Stimulated activated naive CD8-positive, alpha-beta T cell treated with anti-CD3 and anti-CD28 coated beads, Interleukin-15, Interleukin-2, amounts not matched to agents 100 ng/mL and 50 ng/mL, for 24 hours (primary cell): ENCODE results near the gene HIVEP1.

Experiments
- H3K27ac Mint-ChIP-seq: one replicate; pipeline ENCODE4 v1.8.0; 2021; ENCODE audit warnings: mild to moderate bottlenecking, mixed read lengths
- H3K27me3 Mint-ChIP-seq: one replicate; pipeline ENCODE4 v1.8.0; 2021; ENCODE audit warnings: mixed read lengths
- H3K36me3 Mint-ChIP-seq: one replicate; pipeline ENCODE4 v1.8.0; 2021; ENCODE audit warnings: low read depth, mixed read lengths
- H3K4me1 Mint-ChIP-seq: one replicate; pipeline ENCODE4 v1.8.0; 2021; ENCODE audit warnings: low read depth, mixed read lengths
- H3K4me3 Mint-ChIP-seq: one replicate; pipeline ENCODE4 v1.8.0; 2021; ENCODE audit warnings: mild to moderate bottlenecking, mixed read lengths
- H3K9me3 Mint-ChIP-seq: one replicate; pipeline ENCODE4 v1.8.0; 2021; ENCODE audit warnings: mixed read lengths

The HIVEP1 gene

DNA sequence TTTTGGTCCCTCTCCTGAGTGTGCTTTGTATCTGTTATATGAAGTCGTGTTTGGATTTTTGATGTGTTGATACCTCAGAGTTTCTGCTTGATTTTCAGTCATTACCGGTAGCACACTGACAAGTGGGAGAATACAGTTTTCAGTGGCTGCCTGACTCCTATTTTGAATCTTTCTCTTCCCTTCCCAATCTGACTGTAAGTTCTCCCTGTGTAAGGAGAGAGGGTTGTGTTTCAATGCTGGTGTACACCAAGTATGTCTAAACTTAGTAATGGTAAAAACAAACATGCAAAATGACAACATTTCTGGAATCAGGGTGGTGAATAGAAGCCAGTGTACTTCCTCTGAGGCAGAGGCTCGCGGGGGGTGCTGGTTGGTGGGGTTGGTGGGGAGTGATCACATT lies 103.4 kb downstream of the HIVEP1 start:
- Mint-ChIP-seq H3K27ac (no peak overlapping the region), H3K4me1 (peaks cover 75% of the 10 kb centered on the region), H3K27me3 (no peaks in the 10 kb centered on the region), H3K36me3 (peaks cover 70% of the 10 kb centered on the region), H3K9me3 (peaks cover 19% of the 10 kb centered on the region), H3K4me3 (no peak overlapping the region)

DNA sequence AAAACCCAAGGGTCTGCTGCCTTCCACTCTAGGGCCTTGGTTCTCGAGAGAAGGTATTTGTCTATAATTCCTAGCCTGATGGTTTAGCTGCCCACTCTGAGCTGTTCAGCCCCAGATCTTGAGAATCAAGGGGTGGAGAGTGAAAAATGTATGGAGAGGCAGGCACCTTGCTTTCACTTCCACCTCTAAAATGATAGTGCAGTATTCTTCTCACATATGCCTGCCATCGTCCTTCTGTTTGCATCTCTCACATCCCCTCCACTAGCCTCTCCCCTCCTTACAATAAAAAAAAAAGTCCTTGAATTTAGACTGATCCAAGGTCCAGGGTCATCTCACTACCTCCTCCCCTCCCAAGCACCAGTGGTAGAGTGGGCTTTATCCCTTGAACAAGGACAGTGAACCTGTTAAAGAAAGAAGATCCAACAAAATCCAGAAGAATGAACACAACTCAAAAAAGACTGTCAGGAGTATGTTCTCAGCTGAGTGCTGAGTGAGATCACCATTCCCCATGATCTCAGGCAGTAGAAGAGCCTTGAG lies 104.2 kb downstream of the HIVEP1 start:
- peaks cover 70% of the 10 kb centered on the region for H3K4me1 Mint-ChIP-seq
- peaks cover 19% of the 10 kb centered on the region for H3K9me3 Mint-ChIP-seq
- H3K27me3 Mint-ChIP-seq: no peaks in the 10 kb centered on the region
- peaks cover 72% of the 10 kb centered on the region for H3K36me3 Mint-ChIP-seq
- H3K4me3 Mint-ChIP-seq: no peak overlapping the region
- H3K27ac Mint-ChIP-seq: peak overlapping the region; percentile 37

DNA sequence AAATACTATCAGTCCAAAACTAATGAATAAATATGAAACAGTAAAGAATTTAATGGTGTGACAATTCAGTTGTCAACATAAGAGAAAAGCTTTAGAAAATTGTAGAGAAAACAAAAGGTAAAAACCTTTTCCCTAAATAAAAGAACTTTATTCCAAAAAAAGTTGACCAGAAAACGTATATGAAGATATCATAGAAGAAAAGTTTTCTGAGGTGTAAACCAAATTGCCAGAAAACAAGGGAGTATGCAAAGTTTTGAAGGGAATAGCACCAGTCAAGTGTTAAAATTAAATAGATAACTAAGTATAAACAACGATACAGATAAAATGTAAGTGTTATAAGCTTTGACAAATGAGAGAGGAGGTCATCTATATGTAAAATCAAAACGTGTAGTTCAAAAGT lies 104.9 kb downstream of the HIVEP1 start:
- H3K27me3 Mint-ChIP-seq: no peaks in the 10 kb centered on the region
- H3K9me3 Mint-ChIP-seq: peaks cover 19% of the 10 kb centered on the region
- peaks cover 70% of the 10 kb centered on the region for H3K4me1 Mint-ChIP-seq
- peaks cover 79% of the 10 kb centered on the region for H3K36me3 Mint-ChIP-seq
- H3K4me3 Mint-ChIP-seq: no peak overlapping the region
- H3K27ac Mint-ChIP-seq: no peak overlapping the region

DNA sequence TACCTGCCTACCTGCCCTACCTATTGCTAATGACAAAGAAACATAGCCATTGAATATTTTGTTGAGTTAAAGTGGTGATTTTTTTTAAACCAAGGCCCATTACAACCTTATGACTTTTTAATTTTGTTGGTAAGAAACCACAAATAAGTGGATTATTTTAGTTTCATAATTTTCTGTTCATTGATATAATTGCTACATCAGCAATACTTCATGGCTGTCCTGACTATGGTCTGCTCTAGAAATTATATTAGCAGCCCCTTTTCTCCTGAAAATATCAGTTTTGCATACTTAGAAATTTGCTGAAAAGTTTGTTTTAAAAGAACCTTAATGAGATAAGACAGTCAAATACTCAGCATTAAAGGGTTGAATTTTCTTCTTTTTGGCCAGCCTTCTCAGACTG lies 106.5 kb downstream of the HIVEP1 start:
- Mint-ChIP-seq H3K4me1 (peaks cover 54% of the 10 kb centered on the region), H3K9me3 (peaks cover 19% of the 10 kb centered on the region), H3K27ac (no peak overlapping the region), H3K36me3 (peaks cover 77% of the 10 kb centered on the region), H3K4me3 (no peak overlapping the region), H3K27me3 (no peaks in the 10 kb centered on the region)

DNA sequence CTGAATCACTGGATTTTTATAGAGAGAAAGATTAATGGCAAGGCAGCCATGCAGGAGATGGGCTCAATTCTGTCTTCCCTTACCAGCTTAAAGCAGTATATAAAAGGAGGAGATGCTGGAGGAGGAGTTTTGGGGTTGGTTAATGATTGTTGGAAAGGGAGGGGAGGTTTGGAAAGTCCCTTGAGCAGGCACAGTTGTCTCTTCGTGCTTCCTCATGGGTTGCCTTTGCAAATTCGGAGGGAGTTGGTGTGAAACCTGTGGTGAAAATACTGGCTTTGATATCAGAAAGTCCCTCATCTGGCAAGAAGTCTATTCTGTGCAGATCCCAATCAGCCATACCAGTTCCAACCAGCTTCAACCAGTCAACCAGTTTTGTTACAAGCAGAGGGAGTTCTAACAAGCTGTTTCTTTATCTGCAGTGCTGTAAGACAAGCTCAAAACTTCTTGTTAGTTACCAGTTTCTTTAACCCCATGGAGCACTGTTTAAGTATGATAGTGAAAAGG lies 107.0 kb downstream of the HIVEP1 start:
- peaks cover 52% of the 10 kb centered on the region for H3K4me1 Mint-ChIP-seq
- H3K36me3 Mint-ChIP-seq: peaks cover 76% of the 10 kb centered on the region
- no peaks in the 10 kb centered on the region for H3K27me3 Mint-ChIP-seq
- peaks cover 19% of the 10 kb centered on the region for H3K9me3 Mint-ChIP-seq
- peak overlapping the region; percentile 40 for H3K4me3 Mint-ChIP-seq
- peak overlapping the region; percentile 6 for H3K27ac Mint-ChIP-seq

DNA sequence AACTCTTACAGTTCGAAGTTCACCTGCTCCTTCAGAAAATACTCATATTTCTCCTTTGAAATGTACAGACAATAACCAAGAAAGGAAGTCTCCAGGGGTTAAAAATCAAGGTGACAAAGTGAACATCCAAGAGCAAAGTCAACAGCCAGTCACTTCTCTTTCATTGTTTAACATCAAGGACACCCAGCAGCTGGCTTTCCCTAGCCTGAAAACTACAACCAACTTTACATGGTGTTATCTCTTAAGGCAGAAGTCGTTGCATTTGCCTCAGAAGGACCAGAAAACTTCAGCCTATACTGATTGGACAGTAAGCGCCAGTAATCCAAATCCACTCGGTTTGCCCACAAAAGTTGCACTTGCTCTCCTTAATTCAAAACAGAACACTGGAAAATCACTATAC lies 113.3 kb downstream of the HIVEP1 start:
- Mint-ChIP-seq H3K27me3 (no peaks in the 10 kb centered on the region), H3K4me3 (no peak overlapping the region), H3K27ac (no peak overlapping the region), H3K9me3 (peaks cover 3% of the 10 kb centered on the region), H3K4me1 (peaks cover 27% of the 10 kb centered on the region), H3K36me3 (peaks cover 88% of the 10 kb centered on the region)

DNA sequence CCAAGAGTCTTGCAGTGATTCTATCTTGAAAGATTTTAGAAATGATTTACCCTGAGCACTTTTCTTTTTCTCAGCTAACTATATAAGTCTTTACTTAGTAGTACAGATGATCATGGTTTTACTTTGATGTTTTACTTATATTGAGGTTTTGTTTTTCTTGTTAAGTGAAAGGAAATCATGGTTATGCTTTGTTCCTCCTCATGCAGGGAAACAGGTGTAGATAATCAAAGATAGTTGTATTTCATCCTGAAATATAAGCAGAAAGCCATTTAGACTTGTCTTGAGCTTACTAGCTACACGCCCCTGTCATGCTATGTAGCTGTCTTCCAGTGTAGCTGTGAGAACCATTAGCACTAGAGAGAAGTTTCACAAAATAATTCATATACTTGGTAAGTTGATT lies 113.9 kb downstream of the HIVEP1 start:
- peaks cover 85% of the 10 kb centered on the region for H3K36me3 Mint-ChIP-seq
- H3K27me3 Mint-ChIP-seq: no peaks in the 10 kb centered on the region
- H3K9me3 Mint-ChIP-seq: peaks cover 3% of the 10 kb centered on the region
- H3K27ac Mint-ChIP-seq: no peak overlapping the region
- no peak overlapping the region for H3K4me3 Mint-ChIP-seq
- peaks cover 27% of the 10 kb centered on the region for H3K4me1 Mint-ChIP-seq

DNA sequence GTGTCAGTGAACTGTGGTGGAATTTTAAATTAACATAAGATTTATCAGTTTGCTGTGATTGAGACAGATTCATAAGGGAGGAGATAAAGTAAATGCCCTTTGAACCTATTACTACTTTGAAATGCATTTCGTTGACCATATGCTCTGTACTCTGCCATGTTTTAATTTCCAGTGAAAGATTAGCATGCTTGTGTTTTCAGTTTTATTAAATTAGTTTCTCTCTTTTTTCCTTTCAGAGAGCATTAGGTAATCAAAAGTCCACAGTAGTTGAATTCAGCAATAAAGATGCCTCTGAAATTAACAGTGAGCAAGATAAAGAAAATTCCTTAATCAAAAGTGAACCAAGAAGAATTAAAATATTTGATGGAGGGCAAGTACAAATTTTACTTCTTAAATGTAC lies 117.4 kb downstream of the HIVEP1 start:
- Mint-ChIP-seq H3K9me3 (peaks cover 3% of the 10 kb centered on the region), H3K4me3 (no peak overlapping the region), H3K4me1 (peaks cover 28% of the 10 kb centered on the region), H3K36me3 (peaks cover 77% of the 10 kb centered on the region), H3K27ac (no peak overlapping the region), H3K27me3 (no peaks in the 10 kb centered on the region)

DNA sequence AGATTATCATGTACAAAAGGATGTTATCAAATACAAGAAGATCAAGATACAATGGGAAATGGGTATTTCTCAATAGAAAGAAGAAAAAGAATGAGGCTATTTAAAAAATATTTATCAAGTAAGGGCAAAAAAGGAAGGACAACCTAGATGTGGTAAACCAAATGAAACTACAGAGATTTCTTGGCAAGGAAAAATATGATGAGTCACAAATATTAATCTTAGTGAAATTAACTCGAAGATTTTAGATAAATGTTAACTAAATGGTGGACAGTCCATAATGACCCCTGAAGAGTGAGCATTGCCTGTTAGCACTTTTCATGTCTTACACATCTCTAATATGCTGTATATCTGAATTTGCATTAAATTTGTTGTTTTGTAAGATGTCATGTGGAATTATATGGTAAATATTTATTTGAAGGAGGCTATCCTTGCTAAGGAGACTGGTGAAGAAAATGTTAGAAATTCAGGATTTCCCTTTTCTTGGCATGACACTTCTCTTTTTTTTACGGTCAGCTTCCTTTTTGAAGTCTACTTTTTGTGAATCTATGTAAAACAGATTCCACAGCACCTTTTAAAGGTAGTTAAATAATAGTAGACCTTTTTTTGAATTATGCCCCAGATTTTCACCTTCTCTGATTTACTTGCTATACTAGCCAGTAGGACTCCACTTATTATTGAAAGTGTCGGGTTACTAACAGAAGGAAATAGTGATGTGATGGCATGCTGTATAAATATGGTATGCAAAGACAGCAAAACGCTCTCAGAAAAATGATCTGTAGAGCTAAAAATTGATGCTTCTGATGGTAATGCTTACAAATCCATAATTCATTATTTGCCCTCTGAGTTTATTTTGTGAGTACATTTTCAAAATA lies 120.5 kb downstream of the HIVEP1 start:
- no peak overlapping the region for H3K27ac Mint-ChIP-seq

DNA sequence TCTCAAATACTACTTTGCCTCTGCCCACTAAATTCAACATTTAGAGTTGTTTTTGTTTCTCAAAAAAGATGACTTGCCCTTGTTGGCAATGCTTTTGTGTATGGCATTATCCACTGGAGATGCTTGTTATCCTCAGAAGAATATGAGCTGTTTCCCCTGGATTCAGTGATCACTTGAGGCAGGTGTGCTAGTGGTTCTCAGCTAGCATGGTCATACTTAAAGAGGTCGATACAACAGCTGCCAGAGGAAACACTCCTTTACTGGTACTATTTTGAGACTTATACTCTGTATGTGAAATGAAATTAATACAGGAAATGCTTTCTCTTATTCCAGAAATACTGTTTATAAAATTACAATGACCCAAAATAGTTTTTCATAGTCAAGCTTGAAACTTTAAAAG lies 122.5 kb downstream of the HIVEP1 start:
- no peak overlapping the region for H3K4me3 Mint-ChIP-seq
- no peaks in the 10 kb centered on the region for H3K27me3 Mint-ChIP-seq
- no peak overlapping the region for H3K27ac Mint-ChIP-seq
- H3K9me3 Mint-ChIP-seq: peaks cover 5% of the 10 kb centered on the region
- peaks cover 28% of the 10 kb centered on the region for H3K4me1 Mint-ChIP-seq
- peaks cover 75% of the 10 kb centered on the region for H3K36me3 Mint-ChIP-seq

More for the DNA sequence above, 120.5 kb downstream of the HIVEP1 start:
- H3K4me1 Mint-ChIP-seq: peaks cover 12% of the 10 kb centered on the region
- no peaks in the 10 kb centered on the region for H3K27me3 Mint-ChIP-seq
- peaks cover 75% of the 10 kb centered on the region for H3K36me3 Mint-ChIP-seq
- no peak overlapping the region for H3K4me3 Mint-ChIP-seq
- H3K9me3 Mint-ChIP-seq: no peaks in the 10 kb centered on the region

DNA sequence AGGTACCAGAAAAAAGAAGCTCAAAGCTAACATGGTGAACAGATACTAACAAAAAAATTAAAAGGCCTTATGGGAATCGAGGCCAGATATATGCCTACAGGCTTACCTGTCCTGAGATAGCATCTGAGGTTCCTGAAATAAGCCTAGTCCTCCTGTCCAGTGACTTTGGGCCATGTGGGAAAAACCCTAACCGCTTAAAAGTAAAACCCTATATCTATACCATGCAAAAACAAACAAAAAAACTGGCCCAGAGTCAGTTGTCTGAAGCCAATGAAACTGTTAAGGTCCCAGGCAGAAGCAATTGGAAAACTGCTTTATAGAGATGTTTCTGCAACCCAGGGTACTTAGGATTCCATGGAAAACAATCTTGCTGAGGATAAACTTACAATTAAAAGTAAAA lies 122.9 kb downstream of the HIVEP1 start:
- Mint-ChIP-seq H3K4me1 (peaks cover 28% of the 10 kb centered on the region), H3K27ac (no peak overlapping the region), H3K4me3 (no peak overlapping the region), H3K36me3 (peaks cover 75% of the 10 kb centered on the region), H3K27me3 (no peaks in the 10 kb centered on the region), H3K9me3 (peaks cover 5% of the 10 kb centered on the region)

DNA sequence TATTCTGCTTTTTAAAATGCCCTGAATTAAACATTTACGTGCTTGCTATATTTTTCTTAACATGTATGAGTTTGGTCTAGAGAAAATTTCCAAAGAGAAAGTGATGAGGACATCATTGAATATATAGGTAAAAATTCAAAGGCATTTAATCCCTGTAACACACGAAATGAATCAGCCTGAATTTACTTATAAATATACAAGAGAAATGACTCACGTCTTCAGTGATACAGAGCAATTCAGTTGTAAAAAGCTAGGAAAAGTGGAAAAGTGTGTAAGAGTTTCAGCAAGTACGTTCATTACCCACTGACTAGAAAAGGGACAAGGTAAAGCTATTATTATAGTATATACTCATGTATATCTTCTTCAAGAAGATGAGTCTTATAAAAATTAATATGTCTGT lies 124.8 kb downstream of the HIVEP1 start:
- Mint-ChIP-seq H3K27me3 (no peaks in the 10 kb centered on the region), H3K9me3 (peaks cover 5% of the 10 kb centered on the region), H3K4me3 (no peak overlapping the region), H3K27ac (no peak overlapping the region), H3K36me3 (peaks cover 78% of the 10 kb centered on the region), H3K4me1 (peaks cover 26% of the 10 kb centered on the region)

DNA sequence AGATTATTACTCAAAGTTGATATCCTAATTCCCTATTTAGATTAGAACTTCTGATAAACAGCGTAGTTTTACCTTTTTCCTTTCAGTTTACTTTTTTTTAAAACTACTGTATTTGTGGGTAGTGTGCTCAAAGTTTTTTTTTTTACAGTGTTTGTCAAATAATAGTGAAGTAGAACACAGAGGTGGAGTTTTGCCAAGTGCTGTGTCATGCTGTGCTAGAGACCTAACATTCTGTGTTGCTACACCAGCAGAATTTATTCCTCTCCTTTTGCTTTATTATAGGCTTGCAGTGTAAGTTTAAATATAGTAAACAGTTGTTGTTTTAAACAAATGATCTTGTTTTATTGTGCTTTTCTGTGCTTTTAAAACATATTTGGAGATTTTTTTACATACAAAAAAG lies 125.4 kb downstream of the HIVEP1 start:
- H3K9me3 Mint-ChIP-seq: peaks cover 5% of the 10 kb centered on the region
- no peak overlapping the region for H3K27ac Mint-ChIP-seq
- H3K36me3 Mint-ChIP-seq: peaks cover 78% of the 10 kb centered on the region
- no peaks in the 10 kb centered on the region for H3K27me3 Mint-ChIP-seq
- H3K4me3 Mint-ChIP-seq: no peak overlapping the region
- H3K4me1 Mint-ChIP-seq: peaks cover 20% of the 10 kb centered on the region

DNA sequence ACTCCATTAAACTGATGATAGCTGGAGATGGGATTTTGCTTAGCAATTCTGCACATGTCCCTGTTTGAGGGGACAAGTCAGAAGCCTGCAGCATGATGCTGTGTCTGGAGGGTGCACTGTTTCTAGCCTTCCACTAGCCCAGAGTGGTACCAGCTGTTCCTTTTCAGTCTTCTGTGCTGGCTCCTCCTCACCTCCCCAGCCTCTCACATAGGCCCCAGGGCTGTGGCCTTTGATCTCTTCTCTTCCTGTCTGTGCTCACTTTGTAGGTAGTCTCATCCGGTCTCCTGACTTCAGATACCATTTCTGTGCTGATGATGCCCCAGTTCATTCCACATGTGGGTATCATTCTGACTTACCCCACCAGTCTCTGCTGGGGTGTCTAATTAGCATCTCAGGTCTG lies 126.3 kb downstream of the HIVEP1 start:
- Mint-ChIP-seq H3K4me3 (no peak overlapping the region), H3K27me3 (no peaks in the 10 kb centered on the region), H3K27ac (peak overlapping the region; percentile 56), H3K36me3 (peaks cover 73% of the 10 kb centered on the region), H3K9me3 (peaks cover 5% of the 10 kb centered on the region), H3K4me1 (peaks cover 20% of the 10 kb centered on the region)

DNA sequence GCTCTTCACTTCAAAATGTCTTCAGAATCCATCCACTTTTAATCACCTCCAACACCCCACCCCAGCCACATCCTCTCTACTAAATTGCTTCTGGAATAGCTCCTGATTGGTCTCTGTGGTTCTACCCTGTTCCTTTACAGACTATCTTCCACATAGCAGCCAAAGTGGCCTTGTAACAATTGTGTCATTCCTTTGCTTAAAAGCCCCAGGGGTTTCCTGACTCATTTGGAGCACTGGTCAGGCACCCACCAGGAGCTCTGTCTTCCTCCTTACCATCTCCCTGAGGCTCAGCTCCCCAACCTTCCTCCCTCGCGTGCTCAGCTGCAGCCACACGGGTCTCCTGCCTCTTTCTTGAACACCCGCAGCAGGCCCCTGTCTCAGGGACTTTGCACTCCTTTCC lies 126.8 kb downstream of the HIVEP1 start:
- H3K4me1 Mint-ChIP-seq: peaks cover 20% of the 10 kb centered on the region
- peak overlapping the region; percentile 56 for H3K27ac Mint-ChIP-seq

More for the DNA sequence above, 126.8 kb downstream of the HIVEP1 start:
- Mint-ChIP-seq H3K27me3 (no peaks in the 10 kb centered on the region), H3K4me3 (no peak overlapping the region), H3K9me3 (peaks cover 5% of the 10 kb centered on the region), H3K36me3 (peaks cover 75% of the 10 kb centered on the region)
